ENCODE data around the gene FGF23.

DNA sequence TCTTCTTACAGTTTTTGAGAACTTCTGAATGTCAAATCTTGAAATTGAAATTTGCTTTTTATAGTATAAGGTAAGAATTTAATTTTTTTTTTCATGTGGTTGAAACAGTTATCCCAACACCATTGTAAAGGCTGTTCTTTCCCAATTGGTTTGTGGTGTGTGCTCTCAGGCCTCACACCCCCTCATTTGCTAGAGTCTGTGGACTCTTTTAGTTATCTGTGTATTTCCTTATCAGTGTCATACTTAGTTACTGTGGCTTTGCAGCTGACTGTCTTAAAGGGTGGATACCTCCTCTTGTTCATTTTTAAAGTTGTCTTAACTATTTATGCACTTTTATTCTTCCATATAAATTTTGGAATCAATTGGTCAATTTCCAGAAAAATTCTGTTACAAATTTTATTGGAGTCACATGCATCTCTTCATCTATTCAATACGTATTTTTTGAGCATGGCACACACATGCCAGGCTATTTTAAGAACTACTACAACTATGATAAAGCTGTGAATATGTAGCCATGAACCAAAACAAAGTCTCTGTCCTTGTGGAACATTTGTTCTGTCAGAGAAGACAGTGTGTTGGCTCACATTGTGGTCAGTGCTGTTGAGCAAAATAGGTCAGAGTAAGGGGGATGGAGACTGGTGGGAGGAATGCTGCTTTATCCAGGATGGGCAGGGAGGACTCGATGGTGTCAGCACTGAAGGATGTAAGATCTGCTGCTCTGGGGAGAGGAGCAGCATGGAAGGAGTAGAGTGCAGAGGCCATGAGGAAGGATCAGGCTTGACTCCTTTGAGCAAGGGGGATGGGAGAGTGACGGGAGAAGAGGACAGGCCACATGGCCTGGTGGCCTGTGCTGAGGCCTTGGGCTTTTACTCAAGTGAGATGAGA lies 24.1 kb downstream of the FGF23 start:
- TF ChIP-seq, protein P1, sequence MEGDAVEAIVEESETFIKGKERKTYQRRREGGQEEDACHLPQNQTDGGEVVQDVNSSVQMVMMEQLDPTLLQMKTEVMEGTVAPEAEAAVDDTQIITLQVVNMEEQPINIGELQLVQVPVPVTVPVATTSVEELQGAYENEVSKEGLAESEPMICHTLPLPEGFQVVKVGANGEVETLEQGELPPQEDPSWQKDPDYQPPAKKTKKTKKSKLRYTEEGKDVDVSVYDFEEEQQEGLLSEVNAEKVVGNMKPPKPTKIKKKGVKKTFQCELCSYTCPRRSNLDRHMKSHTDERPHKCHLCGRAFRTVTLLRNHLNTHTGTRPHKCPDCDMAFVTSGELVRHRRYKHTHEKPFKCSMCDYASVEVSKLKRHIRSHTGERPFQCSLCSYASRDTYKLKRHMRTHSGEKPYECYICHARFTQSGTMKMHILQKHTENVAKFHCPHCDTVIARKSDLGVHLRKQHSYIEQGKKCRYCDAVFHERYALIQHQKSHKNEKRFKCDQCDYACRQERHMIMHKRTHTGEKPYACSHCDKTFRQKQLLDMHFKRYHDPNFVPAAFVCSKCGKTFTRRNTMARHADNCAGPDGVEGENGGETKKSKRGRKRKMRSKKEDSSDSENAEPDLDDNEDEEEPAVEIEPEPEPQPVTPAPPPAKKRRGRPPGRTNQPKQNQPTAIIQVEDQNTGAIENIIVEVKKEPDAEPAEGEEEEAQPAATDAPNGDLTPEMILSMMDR (IDR thresholded peaks at IDR 0.05; ENCODE audit: insufficient read depth, low read length, poor library complexity, severe bottlenecking), result no peak
- no peak for TF ChIP-seq EZH2phosphoT487 (conservative IDR thresholded peaks at IDR 0.05; ENCODE audit: low read length)

All from SU-DHL-6 (cell line).